Colonic mucosa (tissue), 4 donors: ENCODE measurements around the gene RLBP1. TPM values are rescaled to one million over a fixed set of nuclear protein-coding genes. Genes with fewer than 3 reads are reported as not detected.

Source experiments
- DNase-seq: peaks from one replicate; pipeline ENCODE4 v3.0.0-alpha.2; 2020
- H3K27ac ChIP-seq: fragments of 200-600 bp; one replicate; pipeline ENCODE4 v1.8.0; 2021
- H3K27me3 ChIP-seq: fragments of 200-600 bp; one replicate; pipeline ENCODE4 v1.8.0; 2021
- H3K36me3 ChIP-seq: fragments of 200-600 bp; one replicate; pipeline ENCODE4 v1.8.0; 2021
- H3K4me1 ChIP-seq: fragments of 200-600 bp; one replicate; pipeline ENCODE4 v1.8.0; 2021; ENCODE audit warnings: mild to moderate bottlenecking
- H3K4me3 ChIP-seq: fragments of 200-600 bp; one replicate; pipeline ENCODE4 v1.8.0; 2021
- H3K9ac ChIP-seq, 2 donors: one replicate each; pipeline ENCODE4 v1.7.0; 2013; ENCODE audit warnings: control low read depth in 2 of 2, low read depth in 2 of 2, low read length in 2 of 2
- H3K9me3 ChIP-seq: fragments of 200-600 bp; one replicate; pipeline ENCODE4 v1.8.0; 2021
- CTCF ChIP-seq: fragments of 200-600 bp; IDR thresholded peaks from one replicate; pipeline ENCODE4 v1.8.0; 2022; ENCODE audit warnings: antibody characterized with exemption, mild to moderate bottlenecking
- intact Hi-C: fragments of 100-400 bp; cut with DNase I; formaldehyde crosslinking; loops from one replicate; pipeline ENCODE4 v1.14.1; 2022
- total RNA-seq, 2 donors: library from RNA; stranded (reverse); fragmentation: NEBNext Ultra II Directional in 1 of 2; extraction: Animal tissue kit (Norgen Biotek cat#: 25700) in 1 of 2; gene quantifications; one replicate each; pipeline ENCODE4 v1.2.1, GENCODE V29; 2021
- donor health status: healthy.
- donor health status: DM: no; HTN: no; CAD: no.
- donor health status: DM: no; HTN: no; CAD: no.

The RLBP1 gene
- total RNA-seq, 2 donors from 2014 or later: not detected

GRCh38 chr15:89215627-89216026 lies 5.8 kb downstream of the RLBP1 start:
- H3K4me1 ChIP-seq: no peaks in the 10 kb centered on the region
- TF ChIP-seq CTCF: no peak
- DNase-seq: no peak
- no peaks in the 10 kb centered on the region for H3K27me3 ChIP-seq
- no peaks in the 10 kb centered on the region for H3K9me3 ChIP-seq
- H3K9ac ChIP-seq: no peak overlapping the region
- H3K4me3 ChIP-seq: no peak overlapping the region
- intact Hi-C loops: no loop called here
- no peak overlapping the region for H3K27ac ChIP-seq
- no peaks in the 10 kb centered on the region for H3K36me3 ChIP-seq

GRCh38 chr15:89211678-89212170 lies 9.7 kb downstream of the RLBP1 start:
- Histone ChIP-seq H3K9ac (no peak overlapping the region), H3K4me1 (no peaks in the 10 kb centered on the region), H3K9me3 (no peaks in the 10 kb centered on the region), H3K36me3 (no peaks in the 10 kb centered on the region), H3K27ac (no peak overlapping the region), H3K27me3 (no peaks in the 10 kb centered on the region), H3K4me3 (no peak overlapping the region)
- intact Hi-C loops: no loop called here
- TF ChIP-seq CTCF: no peak
- no peak for DNase-seq

GRCh38 chr15:89209057-89209456 lies 12.3 kb downstream of the RLBP1 start:
- no peaks in the 10 kb centered on the region for H3K9me3 ChIP-seq
- no peak overlapping the region for H3K4me3 ChIP-seq
- intact Hi-C loops: loop anchor here (5.0 kb wide), 2 partner anchors 33 to 88 kb away; partner anchors contain the start of gene FANCI
- no peaks in the 10 kb centered on the region for H3K4me1 ChIP-seq
- no peaks in the 10 kb centered on the region for H3K36me3 ChIP-seq
- no peak overlapping the region for H3K27ac ChIP-seq
- H3K9ac ChIP-seq: no peak overlapping the region
- no peak for TF ChIP-seq CTCF
- H3K27me3 ChIP-seq: no peaks in the 10 kb centered on the region
- DNase-seq: no peak

- Histone ChIP-seq H3K9me3 (no peaks in the 10 kb centered on the region), H3K36me3 (no peaks in the 10 kb centered on the region), H3K27ac (no peak overlapping the region), H3K4me1 (no peaks in the 10 kb centered on the region), H3K27me3 (no peaks in the 10 kb centered on the region), H3K4me3 (no peak overlapping the region), H3K9ac (no peak overlapping the region)
- TF ChIP-seq CTCF: no peak
- intact Hi-C loops: loop anchor here (5.0 kb wide), 2 partner anchors 34 to 89 kb away; partner anchors contain the start of gene FANCI
- no peak for DNase-seq
These were observed 13.1 kb downstream of the RLBP1 start for GRCh38 chr15:89208256-89208655.

GRCh38 chr15:89206908-89207331 lies 14.5 kb downstream of the RLBP1 start:
- peak; percentile 78 for DNase-seq
- Histone ChIP-seq H3K4me1 (no peaks in the 10 kb centered on the region), H3K27ac (no peak overlapping the region), H3K36me3 (no peaks in the 10 kb centered on the region), H3K27me3 (no peaks in the 10 kb centered on the region), H3K9ac (no peak overlapping the region), H3K4me3 (no peak overlapping the region), H3K9me3 (no peaks in the 10 kb centered on the region)
- TF ChIP-seq CTCF: peak; percentile 98
- intact Hi-C loops: loop anchor here (5.0 kb wide), 2 partner anchors 35 to 90 kb away; partner anchors contain the start of gene FANCI
